RWPE2 (cell line): Measurements from ENCODE around the gene STAC2.

Experiments used
- ATAC-seq: fragments of 200-7000 bp; cut with Tn5 transposase; 3 replicates; pipeline ENCODE4 v1.9.1; 2021; ENCODE audit warnings: low read depth
- DNase-seq: peaks from one replicate; pipeline ENCODE4 v3.0.0-alpha.2; 2020; ENCODE audit warnings: low spot score
- H3K27ac ChIP-seq: fragments of 450-650 bp; 2 replicates; pipeline ENCODE4 v1.5.1; 2017; ENCODE audit warnings: mild to moderate bottlenecking; ENCODE audit not compliant: poor library complexity, severe bottlenecking
- H3K27me3 ChIP-seq: fragments of 250-450 bp; sonication (Bioruptor Pico); 2 replicates; pipeline ENCODE4 v1.5.1; 2021; ENCODE audit warnings: mild to moderate bottlenecking, moderate library complexity; ENCODE audit not compliant: insufficient read depth, poor library complexity, severe bottlenecking
- H3K36me3 ChIP-seq: fragments of 250-450 bp; sonication (Bioruptor Pico); 2 replicates; pipeline ENCODE4 v1.5.1; 2020; ENCODE audit warnings: low read depth, mild to moderate bottlenecking, moderate library complexity
- H3K4me1 ChIP-seq: fragments of 250-450 bp; sonication (Bioruptor Pico); 2 replicates; pipeline ENCODE4 v1.5.1; 2021; ENCODE audit warnings: mild to moderate bottlenecking, moderate library complexity; ENCODE audit not compliant: insufficient read depth, poor library complexity, severe bottlenecking
- H3K4me3 ChIP-seq: fragments of 250-450 bp; sonication (Bioruptor Pico); 2 replicates; pipeline ENCODE4 v1.5.1; 2021; ENCODE audit warnings: mild to moderate bottlenecking, moderate library complexity; ENCODE audit not compliant: severe bottlenecking
- H3K9me3 ChIP-seq: fragments of 250-450 bp; sonication (Bioruptor Pico); 2 replicates; pipeline ENCODE4 v1.5.1; 2021; ENCODE audit warnings: mild to moderate bottlenecking, moderate library complexity; ENCODE audit not compliant: severe bottlenecking
- TF ChIP-seq, protein P1 (sequence below): fragments of 450-650 bp; IDR thresholded peaks from one replicate; pipeline ENCODE4 v1.5.1; 2017; ENCODE audit warnings: mild to moderate bottlenecking, moderate library complexity; ENCODE audit not compliant: poor library complexity, severe bottlenecking

Gene STAC2

DNA sequence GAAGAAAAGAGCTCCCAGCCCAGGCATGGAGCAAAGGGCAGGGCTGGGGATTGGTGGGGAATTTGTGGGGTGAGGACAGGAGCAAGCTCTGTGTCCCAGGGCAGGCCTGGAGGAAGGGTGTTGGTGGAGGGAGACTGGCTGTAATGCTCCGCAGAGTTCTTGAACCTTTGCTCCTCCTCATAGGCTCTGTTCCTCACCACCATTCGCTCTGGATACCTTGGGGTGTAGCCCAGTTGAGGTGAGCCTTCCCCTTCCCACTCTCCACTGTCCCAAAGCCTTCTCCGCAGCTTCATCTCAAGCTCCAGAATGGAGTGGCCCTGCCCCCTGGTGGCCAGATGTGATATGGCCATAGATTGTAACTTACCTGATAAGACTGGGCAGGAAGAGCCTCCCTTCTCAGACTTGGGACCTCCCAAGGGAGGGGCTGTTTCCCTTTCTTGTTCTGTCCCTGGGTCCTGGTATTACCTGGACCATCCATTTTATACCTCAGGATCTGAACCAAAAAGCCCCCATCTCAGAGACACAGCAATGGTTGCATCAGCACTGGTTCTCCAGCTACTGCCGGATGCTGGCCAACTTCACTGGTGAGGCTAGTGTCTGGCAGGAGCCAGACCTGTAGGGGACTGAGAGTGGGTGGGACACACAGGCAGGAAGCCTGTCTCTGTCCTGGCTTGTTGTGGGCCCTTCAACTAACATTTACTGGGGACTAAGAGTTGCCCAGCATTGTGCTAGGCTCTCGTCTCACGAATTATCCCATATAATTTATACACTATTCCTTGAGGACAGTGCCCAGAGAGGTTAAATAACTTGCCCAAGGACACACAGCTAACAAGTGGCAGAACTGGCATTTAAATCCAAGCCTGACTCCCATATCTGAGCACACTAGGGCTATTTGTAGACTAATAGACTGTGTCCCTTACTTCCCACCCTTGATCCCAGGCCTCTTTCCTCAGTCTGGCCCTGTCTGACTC, 19.1 kb upstream of the STAC2 start:
- ATAC-seq (peak; percentile 83), DNase-seq (peak; percentile 71)
- Histone ChIP-seq H3K36me3 (no peaks in the 10 kb centered on the region), H3K27me3 (no peaks in the 10 kb centered on the region), H3K4me1 (peaks cover 8% of the 10 kb centered on the region), H3K27ac (no peak overlapping the region), H3K9me3 (no peaks in the 10 kb centered on the region), H3K4me3 (no peak overlapping the region)
- TF ChIP-seq, protein P1, sequence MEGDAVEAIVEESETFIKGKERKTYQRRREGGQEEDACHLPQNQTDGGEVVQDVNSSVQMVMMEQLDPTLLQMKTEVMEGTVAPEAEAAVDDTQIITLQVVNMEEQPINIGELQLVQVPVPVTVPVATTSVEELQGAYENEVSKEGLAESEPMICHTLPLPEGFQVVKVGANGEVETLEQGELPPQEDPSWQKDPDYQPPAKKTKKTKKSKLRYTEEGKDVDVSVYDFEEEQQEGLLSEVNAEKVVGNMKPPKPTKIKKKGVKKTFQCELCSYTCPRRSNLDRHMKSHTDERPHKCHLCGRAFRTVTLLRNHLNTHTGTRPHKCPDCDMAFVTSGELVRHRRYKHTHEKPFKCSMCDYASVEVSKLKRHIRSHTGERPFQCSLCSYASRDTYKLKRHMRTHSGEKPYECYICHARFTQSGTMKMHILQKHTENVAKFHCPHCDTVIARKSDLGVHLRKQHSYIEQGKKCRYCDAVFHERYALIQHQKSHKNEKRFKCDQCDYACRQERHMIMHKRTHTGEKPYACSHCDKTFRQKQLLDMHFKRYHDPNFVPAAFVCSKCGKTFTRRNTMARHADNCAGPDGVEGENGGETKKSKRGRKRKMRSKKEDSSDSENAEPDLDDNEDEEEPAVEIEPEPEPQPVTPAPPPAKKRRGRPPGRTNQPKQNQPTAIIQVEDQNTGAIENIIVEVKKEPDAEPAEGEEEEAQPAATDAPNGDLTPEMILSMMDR: peak; percentile 95

DNA sequence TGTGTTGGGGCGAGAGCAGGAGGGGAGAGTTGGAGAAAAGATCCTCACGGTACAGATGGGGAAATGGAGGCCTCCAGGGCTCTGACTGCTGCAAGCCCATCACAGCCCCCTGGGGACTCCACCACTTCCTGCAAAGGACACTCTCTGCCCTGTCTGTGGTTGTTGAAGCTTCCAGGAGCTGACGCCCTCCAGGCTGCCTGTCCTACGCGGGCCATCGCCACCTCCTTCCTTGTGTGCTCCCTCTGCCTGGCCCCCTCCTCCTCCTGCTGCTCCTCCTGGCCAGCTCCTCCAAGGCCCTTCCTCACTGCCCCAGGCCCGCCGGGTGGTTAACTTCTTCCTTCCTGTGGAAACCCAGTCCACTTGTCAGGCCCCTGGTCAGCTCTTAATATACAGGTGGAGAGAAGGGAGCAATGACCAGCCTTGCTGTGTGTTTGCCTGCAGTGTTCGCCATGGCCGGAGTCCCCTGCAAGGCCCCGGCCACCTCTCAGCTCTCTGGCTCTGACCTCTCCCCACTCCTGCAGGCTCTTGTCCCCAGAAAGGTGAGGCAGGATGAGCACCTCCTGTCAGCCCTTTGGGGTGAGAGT, 18.4 kb upstream of the STAC2 start:
- Histone ChIP-seq H3K27me3 (no peaks in the 10 kb centered on the region), H3K4me3 (no peak overlapping the region), H3K27ac (no peak overlapping the region), H3K4me1 (peaks cover 8% of the 10 kb centered on the region), H3K36me3 (no peaks in the 10 kb centered on the region), H3K9me3 (no peaks in the 10 kb centered on the region)
- TF ChIP-seq, protein P1: no peak
- DNase-seq (no peak), ATAC-seq (no peak)

DNA sequence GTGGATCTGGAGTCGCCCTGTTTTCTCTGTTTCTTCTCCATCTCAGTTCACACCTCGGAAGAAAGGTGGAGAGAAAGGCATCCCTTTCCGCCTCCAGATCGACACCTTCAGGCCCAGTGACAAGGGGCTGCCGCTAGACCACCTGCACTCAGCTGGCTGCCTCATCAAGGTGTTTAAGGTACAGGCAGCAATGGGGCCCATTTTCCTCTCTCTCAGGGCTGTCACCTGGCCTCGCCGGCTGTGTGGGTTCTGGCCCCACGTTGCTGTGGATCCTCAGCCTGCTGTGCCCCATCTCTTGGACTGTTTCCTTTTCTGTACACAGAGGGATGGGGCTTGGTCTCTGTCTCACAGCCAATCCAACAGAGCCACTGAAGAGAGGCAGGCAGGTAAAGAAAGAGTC, 17.4 kb upstream of the STAC2 start:
- no peak overlapping the region for H3K27ac ChIP-seq
- no peaks in the 10 kb centered on the region for H3K9me3 ChIP-seq
- no peak for ATAC-seq
- H3K4me1 ChIP-seq: peaks cover 10% of the 10 kb centered on the region
- H3K4me3 ChIP-seq: no peak overlapping the region
- no peaks in the 10 kb centered on the region for H3K36me3 ChIP-seq
- DNase-seq: no peak
- TF ChIP-seq, protein P1: no peak
- no peaks in the 10 kb centered on the region for H3K27me3 ChIP-seq

DNA sequence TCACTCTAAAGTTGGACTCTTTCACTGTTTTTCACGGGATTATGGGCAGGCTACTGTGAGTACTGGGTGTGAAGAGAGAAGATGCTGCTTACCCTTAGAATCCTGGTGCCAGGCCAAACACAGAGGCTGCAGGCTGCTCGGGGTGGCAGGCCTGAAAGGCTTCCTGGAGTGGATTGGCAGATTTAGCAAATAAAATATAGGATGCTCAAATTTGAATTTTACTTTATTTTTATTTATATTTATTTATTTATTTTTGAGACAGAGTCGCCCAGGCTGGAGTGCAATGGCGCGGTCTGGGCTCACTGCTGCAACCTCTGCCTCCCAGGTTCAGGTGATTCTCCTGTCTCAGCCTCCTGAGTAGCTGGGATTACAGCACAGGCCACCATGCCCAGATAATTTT, 14.9 kb upstream of the STAC2 start:
- no peaks in the 10 kb centered on the region for H3K36me3 ChIP-seq
- peaks cover 11% of the 10 kb centered on the region for H3K4me1 ChIP-seq
- TF ChIP-seq, protein P1: no peak
- H3K4me3 ChIP-seq: no peak overlapping the region
- DNase-seq (no peak), ATAC-seq (no peak)
- H3K9me3 ChIP-seq: no peaks in the 10 kb centered on the region
- H3K27ac ChIP-seq: no peak overlapping the region
- no peaks in the 10 kb centered on the region for H3K27me3 ChIP-seq
